ENCODE measurements around the gene FA2H.
"Not testable (repeated sequence)": the region's sequence is repeated elsewhere in the genome, so short reads cannot be mapped to it uniquely, and the experiment has no call there.

FA2H gene, protein sequence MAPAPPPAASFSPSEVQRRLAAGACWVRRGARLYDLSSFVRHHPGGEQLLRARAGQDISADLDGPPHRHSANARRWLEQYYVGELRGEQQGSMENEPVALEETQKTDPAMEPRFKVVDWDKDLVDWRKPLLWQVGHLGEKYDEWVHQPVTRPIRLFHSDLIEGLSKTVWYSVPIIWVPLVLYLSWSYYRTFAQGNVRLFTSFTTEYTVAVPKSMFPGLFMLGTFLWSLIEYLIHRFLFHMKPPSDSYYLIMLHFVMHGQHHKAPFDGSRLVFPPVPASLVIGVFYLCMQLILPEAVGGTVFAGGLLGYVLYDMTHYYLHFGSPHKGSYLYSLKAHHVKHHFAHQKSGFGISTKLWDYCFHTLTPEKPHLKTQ

DNA sequence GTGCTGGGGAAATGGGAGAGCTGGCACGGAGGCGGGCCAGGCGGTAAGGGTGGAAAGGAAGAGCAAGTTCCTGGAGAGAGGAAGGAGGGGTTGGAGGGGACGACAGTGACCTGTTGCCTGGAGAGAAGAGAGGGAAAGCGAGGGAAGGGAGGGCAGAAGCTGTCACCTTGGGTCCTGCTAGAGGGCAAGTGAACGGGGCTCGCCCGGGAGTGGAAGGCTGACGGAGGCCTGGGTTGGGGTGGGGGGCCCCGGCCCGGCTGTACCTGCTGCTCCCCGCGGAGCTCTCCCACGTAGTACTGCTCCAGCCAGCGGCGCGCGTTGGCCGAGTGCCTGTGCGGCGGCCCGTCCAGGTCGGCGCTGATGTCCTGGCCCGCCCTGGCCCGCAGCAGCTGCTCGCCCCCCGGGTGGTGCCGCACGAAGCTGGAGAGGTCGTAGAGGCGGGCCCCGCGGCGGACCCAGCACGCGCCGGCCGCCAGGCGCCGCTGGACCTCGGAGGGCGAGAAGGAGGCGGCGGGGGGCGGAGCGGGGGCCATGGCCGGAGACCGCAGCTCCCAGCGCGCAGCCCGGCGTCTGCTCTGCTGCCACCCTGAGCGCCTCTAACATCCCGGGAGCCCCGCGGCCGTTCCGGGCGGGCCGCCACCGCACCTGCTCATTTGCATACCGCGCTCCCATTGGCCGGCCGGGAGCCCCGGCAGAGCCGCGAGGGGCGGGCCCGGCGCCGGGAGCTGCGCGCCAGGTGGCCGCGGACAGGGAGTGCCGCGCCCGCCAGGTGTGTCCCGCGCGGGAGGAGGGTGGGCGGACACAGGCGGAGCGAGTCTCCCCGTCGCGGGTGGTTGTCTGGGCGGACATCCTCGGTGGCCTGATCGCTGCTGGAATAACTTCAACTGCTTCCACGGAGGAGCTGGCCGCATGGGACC lies at the start of gene FA2H:
Gene FA2H (minus strand): TSS at position 598 of the 917 bp plus-strand sequence. CDS start 65 bp downstream, at position 533.
- no peak for DNase-seq (ENCODE audit: low read depth in 2 of 2)

- no peak for DNase-seq (ENCODE audit: low read depth in 2 of 2)
These were observed 43.2 kb upstream of the FA2H start for GRCh38 chr16:74817851-74818250.

- DNase-seq (ENCODE audit: low read depth in 2 of 2): peak; percentile 12 to 24
These were observed 38.6 kb upstream of the FA2H start for GRCh38 chr16:74813109-74813641.

DNA sequence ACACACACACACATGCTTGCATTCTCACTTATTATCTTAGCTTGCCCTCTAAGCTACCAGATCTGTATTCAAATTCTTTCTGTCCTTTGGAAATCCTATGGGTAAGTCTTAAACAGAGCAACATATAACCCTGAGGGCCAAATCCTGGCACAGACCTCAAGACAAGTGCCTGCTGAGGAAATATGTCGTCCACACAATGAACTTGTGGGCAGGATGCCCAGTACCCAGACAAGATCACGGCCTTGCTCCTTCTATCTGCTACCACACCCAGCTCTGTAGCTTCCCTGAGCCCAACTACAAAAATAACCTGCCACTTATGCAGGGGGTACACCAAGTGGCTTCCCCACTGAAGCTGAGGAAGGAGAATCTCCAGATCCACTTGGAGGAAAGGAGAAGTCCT lies 37.3 kb upstream of the FA2H start:
- DNase-seq (ENCODE audit: low read depth in 2 of 2): no peak

- DNase-seq (ENCODE audit: low read depth in 2 of 2): not testable (repeated sequence)
These were observed 36.6 kb upstream of the FA2H start for GRCh38 chr16:74811216-74811615.

DNA sequence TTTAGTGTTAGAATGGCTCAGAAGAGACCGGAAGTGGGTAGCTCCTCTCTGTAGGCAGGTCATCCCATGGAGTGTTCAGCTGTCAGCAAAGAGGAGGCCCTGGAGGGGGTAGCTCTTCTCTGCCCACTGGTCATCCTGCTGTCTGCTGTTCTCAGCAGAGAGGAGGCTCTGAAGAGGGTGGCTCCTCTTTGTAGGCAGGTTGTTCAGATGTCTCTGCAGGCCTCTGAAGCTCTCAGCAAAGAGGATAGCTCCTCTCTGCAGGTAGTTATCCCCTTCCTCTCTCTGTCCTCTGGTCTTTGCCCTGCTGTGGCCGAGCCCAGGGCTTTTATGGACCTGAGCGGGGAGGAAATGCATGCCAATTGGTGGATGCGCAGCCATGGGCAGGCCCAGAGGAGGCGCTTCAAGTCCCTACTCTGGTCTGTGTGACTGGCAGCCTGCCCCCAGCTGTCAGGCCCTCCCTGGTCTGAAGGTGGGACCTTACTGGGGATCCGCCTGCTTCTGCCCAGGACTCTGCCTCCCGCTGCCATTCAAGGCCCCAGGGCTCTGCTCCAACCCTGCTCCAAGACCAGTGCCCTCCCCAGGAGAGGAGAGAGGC lies 32.5 kb upstream of the FA2H start:
- DNase-seq (ENCODE audit: low read depth in 2 of 2): no peak

- DNase-seq (ENCODE audit: low read depth in 2 of 2): no peak
These were observed 25.7 kb upstream of the FA2H start for GRCh38 chr16:74800216-74800871.

- no peak for DNase-seq (ENCODE audit: low read depth in 2 of 2)
These were observed 22.8 kb upstream of the FA2H start for GRCh38 chr16:74797414-74797813.

GRCh38 chr16:74795104-74795503 lies 20.5 kb upstream of the FA2H start:
- no peak for DNase-seq (ENCODE audit: low read depth in 2 of 2)

DNA sequence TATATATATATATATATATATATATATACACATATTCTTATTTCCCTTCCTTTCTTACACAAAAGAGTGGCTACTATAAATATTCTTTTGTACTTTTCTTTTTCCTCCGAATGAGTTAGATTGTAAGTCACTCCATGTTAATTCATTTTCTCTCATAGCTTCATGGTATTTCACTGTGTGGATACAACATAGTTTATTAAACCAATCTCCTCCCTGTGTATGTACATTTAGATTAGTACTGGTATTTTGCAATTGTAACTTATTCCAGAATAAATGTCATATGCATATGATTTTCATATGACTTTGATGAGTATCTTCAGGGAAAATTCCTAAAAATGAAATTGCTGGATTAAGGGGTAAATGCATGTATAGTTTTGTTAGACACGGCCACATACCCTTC lies 20.0 kb upstream of the FA2H start:
- no peak for DNase-seq (ENCODE audit: low read depth in 2 of 2)

GRCh38 chr16:74793571-74793970 lies 19.0 kb upstream of the FA2H start:
- no peak for DNase-seq (ENCODE audit: low read depth in 2 of 2)

DNA sequence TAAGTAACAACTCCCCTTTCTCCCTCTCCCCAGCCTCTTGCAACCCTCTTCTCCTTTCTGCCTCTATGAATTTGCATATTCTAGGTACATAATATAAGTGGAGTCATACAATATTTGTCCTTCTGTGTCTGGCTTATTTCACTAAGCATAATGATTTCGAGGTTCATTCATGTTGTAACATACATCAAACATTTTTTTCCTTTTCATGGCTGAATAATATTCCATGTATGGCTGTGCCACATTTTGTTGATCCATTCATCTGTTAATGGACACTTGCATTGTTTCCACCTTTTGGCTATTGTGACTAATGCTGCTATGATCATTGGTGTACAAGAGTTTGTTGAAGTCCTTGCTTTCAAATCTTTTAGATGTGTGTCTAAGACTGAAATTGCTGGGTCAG lies 17.6 kb upstream of the FA2H start:
- DNase-seq (ENCODE audit: low read depth in 2 of 2): no peak

DNA sequence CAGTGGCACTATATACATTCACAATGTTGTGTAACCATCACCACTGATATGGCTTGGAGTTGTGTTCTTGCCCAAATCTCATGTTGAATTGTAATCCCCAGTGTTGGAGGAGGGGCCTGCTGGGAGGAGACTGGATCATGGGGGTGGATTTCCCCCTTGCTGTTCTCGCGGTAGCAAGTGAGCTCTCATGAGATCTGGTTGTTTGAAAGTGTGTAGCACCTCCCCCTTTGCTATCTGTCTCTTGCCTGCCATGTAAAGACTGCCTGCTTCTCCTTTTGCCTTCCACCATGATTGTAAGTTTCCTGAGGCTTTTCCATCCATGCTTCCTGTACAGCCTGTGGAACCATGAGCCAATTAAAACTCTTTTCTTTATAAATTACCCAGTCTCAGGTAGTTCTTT lies 17.1 kb upstream of the FA2H start:
- DNase-seq (ENCODE audit: low read depth in 2 of 2): not testable (repeated sequence)

DNA sequence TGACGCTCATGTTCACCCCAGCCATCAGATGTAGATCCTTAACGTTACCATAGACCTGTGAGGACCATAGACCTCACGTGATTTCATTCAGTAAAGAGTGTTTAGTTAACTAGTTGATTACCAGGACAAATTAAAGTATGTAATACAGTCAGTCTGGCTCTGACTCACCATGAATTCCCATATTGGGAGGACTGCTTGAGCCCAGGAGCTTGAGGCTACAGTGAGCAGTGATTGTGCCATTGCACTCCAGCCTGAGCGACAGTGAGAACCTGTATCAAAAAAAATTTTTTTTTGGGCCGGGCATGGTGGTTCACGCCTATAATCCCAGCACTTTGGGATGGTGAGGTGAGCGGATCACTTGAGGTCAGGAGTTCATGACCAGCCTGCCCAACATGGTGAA lies 13.5 kb upstream of the FA2H start:
- no peak for DNase-seq (ENCODE audit: low read depth in 2 of 2)

GRCh38 chr16:74785031-74785430 lies 10.4 kb upstream of the FA2H start:
- DNase-seq (ENCODE audit: low read depth in 2 of 2): no peak

DNA sequence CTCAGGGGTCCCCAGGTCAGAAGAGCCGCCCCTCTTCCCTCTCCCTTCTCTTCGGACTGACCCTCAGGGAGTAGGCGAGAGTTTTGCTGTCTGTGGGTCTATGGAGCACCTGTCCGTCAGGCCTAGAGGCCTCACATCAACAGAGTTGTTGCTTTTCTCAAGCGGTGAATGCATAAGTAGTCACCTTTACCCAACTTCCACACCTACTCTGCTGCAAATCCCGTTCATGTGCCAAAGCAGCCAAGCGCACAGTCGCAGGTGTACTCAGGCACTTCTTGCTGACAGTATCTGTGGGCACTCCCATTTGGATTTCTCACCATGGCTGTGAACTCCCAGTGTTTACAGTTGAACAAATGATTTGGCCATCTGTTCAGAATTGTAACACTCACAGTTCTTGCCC lies 4.0 kb upstream of the FA2H start:
- no peak for DNase-seq (ENCODE audit: low read depth in 2 of 2)

- no peak for DNase-seq (ENCODE audit: low read depth in 2 of 2)
These were observed 2.3 kb upstream of the FA2H start for GRCh38 chr16:74776926-74777325.

GRCh38 chr16:74775255-74775654 lies 635 bp upstream of the FA2H start:
- no peak for DNase-seq (ENCODE audit: low read depth in 2 of 2)

DNA sequence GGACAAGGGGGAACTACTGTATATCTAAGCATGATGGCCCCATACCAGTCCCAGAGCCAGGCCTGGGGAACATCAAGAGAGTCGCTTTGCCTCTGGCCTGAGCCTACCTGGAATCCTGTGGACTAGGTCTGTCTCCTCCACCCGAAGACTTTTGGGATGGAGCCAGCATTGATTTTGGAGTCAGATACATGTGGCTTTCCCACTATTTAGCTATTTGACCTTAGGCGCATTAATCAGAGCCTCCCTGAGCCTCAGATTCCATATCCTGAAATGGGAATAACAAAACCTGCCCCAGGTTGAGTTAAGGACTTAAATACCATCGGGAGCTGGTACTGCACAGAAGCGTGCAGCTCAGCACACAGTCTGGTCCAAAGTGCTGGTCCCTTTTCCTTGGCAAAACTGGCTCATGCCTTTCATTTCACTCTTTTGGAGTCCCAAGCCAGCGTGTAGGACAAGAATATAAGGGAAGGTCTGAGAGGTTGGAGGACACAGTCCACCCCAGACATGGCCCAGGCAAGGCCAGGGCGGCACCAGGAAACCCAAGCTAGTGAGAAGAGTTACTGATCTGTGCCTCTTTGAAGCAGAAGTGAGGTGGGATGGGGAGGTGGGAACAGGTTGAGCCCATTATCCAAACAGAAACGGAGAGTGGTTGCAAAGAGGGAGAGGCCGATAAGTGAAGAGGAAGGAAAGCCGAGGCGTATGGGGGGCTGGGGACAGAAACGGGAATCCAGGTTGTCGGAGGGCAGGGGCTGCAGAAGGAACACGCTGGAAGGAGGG lies 986 bp downstream of the FA2H start:
- no peak for DNase-seq (ENCODE audit: low read depth in 2 of 2)

- DNase-seq (ENCODE audit: low read depth in 2 of 2): no peak
These were observed 2.8 kb downstream of the FA2H start for GRCh38 chr16:74771656-74772315.

Measured in fibroblast of skin of left quadriceps (primary cell).